Right lobe of liver (tissue), 4 donors: Measurements from ENCODE around the gene TWIST1.

ENCODE experiments used
- POLR2A ChIP-seq: fragments of 450-650 bp; IDR thresholded peaks from one replicate; pipeline ENCODE4 v1.6.1; 2017; ENCODE audit warnings: antibody characterized with exemption, mild to moderate bottlenecking
- TF ChIP-seq, protein P1 (sequence below), 4 donors: fragments of 200-600 bp in 3 of 4; fragments of 450-650 bp in 1 of 4; IDR thresholded peaks; one replicate each; pipeline versions ENCODE4 v1.5.1 to v1.8.0; 2016 to 2022; ENCODE audit warnings: antibody characterized with exemption in 4 of 4, mild to moderate bottlenecking in 2 of 4
- donor health status: DM: no; HTN: no; CAD: no.
- donor health status: DM: no; HTN: no; CAD: no.
- donor health status: DM: no; HTN: yes; CAD: no.

DNA sequence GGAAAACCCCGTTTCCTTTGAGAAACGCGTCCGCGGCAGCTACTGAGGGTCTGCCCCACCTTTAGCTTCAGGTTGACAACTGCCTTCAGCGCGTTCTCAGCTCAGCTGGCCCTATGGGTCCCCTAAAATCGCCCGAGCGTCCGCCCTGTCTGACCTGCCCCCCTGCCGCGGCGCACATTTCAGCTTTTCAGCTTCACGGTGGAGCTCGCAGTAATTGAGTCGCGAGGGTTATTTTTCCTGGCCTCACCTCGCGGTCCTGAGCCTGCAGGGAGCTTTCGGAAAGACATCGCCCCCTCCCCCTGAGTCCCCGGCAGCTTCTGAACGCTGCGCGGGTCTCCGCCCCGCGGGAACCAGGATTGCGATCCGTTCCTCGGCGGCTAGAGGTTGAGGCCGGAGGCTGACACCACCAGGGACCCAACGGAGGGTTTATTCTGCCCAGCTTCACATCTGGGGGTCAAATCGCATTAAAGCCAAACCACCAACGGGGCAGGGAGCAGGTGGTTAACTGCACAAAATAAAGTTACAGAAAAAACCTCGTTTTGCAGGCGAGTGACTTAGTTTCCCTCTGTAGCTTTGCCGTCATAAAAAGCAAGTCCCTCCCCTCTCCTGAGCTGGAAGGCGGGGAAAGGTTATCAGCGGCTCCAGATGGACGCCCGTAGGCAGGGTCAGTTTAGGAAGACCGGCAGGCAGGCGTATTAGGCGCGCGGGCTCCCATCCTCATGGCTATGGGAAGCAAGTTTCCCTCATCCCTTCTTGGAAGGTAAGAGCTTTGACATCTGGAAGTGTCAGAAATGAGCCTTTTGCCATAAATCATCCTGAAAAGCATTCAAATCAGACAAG is 11.0 kb downstream of the TWIST1 start:
- TF ChIP-seq, protein P1, sequence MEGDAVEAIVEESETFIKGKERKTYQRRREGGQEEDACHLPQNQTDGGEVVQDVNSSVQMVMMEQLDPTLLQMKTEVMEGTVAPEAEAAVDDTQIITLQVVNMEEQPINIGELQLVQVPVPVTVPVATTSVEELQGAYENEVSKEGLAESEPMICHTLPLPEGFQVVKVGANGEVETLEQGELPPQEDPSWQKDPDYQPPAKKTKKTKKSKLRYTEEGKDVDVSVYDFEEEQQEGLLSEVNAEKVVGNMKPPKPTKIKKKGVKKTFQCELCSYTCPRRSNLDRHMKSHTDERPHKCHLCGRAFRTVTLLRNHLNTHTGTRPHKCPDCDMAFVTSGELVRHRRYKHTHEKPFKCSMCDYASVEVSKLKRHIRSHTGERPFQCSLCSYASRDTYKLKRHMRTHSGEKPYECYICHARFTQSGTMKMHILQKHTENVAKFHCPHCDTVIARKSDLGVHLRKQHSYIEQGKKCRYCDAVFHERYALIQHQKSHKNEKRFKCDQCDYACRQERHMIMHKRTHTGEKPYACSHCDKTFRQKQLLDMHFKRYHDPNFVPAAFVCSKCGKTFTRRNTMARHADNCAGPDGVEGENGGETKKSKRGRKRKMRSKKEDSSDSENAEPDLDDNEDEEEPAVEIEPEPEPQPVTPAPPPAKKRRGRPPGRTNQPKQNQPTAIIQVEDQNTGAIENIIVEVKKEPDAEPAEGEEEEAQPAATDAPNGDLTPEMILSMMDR (IDR thresholded peaks at IDR 0.05) = no peak
- no peak for TF ChIP-seq POLR2A
